Neural progenitor cell (in vitro differentiated cells): ENCODE data around the gene SRRM4. TPM values are rescaled to one million over a fixed set of nuclear protein-coding genes. Genes with fewer than 3 reads are reported as not detected.

ENCODE experiments used
- DNase-seq: peaks from one replicate; pipeline ENCODE4 v3.0.0-alpha.2; 2016; ENCODE audit warnings: low spot score
- H2AFZ ChIP-seq: fragments of 200-600 bp; sonication (generic); replicated peaks from 2 replicates; pipeline ENCODE4 v1.6.1; 2016; ENCODE audit warnings: antibody characterized with exemption
- H3F3A ChIP-seq: fragments of 200-600 bp; sonication (generic); 2 replicates; pipeline ENCODE4 v1.6.1; 2016; ENCODE audit warnings: antibody characterized with exemption, low read depth
- H3K27ac ChIP-seq: fragments of 200-600 bp; sonication (generic); 2 replicates; pipeline ENCODE4 v1.5.1; 2016; ENCODE audit warnings: mild to moderate bottlenecking
- H3K27me3 ChIP-seq: fragments of 200-600 bp; sonication (generic); 2 replicates; pipeline ENCODE4 v1.6.1; 2016; ENCODE audit warnings: mild to moderate bottlenecking, moderate library complexity
- H3K36me3 ChIP-seq: fragments of 200-600 bp; sonication (generic); 2 replicates; pipeline ENCODE4 v1.5.1; 2016
- H3K4me1 ChIP-seq: fragments of 200-600 bp; sonication (generic); 2 replicates; pipeline ENCODE4 v1.6.1; 2016; ENCODE audit warnings: mixed run types
- H3K4me2 ChIP-seq: fragments of 200-600 bp; sonication (generic); 2 replicates; pipeline ENCODE4 v1.6.1; 2016
- H3K4me3 ChIP-seq: fragments of 200-600 bp; sonication (generic); 2 replicates; pipeline ENCODE4 v1.5.1; 2016
- H3K79me2 ChIP-seq: fragments of 200-600 bp; sonication (generic); 2 replicates; pipeline ENCODE4 v1.6.1; 2016; ENCODE audit warnings: low read depth
- H3K9ac ChIP-seq: fragments of 200-600 bp; sonication (generic); 2 replicates; pipeline ENCODE4 v1.6.1; 2016
- H3K9me3 ChIP-seq: fragments of 200-600 bp; sonication (generic); 2 replicates; pipeline ENCODE4 v1.5.1; 2016; ENCODE audit warnings: low read depth
- H4K20me1 ChIP-seq: fragments of 200-600 bp; sonication (generic); 2 replicates; pipeline ENCODE4 v1.6.1; 2016; ENCODE audit warnings: low read depth
- H3K27ac Mint-ChIP-seq: 3 replicates; pipeline ENCODE4 v1.8.0; 2021; ENCODE audit warnings: mixed read lengths
- H3K27me3 Mint-ChIP-seq: 2 replicates; pipeline ENCODE4 v1.8.0; 2022; ENCODE audit warnings: low read depth, mild to moderate bottlenecking, inconsistent platforms, moderate library complexity, mixed read lengths; ENCODE audit not compliant: insufficient read depth
- H3K36me3 Mint-ChIP-seq: 3 replicates; pipeline ENCODE4 v1.8.0; 2021; ENCODE audit warnings: mixed read lengths
- H3K4me1 Mint-ChIP-seq: 3 replicates; pipeline ENCODE4 v1.8.0; 2021; ENCODE audit warnings: mixed read lengths
- H3K4me3 Mint-ChIP-seq: 3 replicates; pipeline ENCODE4 v1.8.0; 2021; ENCODE audit warnings: mild to moderate bottlenecking, moderate library complexity, mixed read lengths
- H3K9me3 Mint-ChIP-seq: 3 replicates; pipeline ENCODE4 v1.8.0; 2020; ENCODE audit warnings: mixed read lengths
- CTCF ChIP-seq: fragments of 200-600 bp; sonication (generic); IDR thresholded peaks from 2 replicates; pipeline ENCODE4 v1.5.1; 2017; ENCODE audit warnings: antibody characterized with exemption, mild to moderate bottlenecking
- EZH2 ChIP-seq: fragments of 200-600 bp; sonication (generic); IDR thresholded peaks from 2 replicates; pipeline ENCODE4 v1.6.1; 2017; ENCODE audit warnings: antibody characterized with exemption, mild to moderate bottlenecking, moderate library complexity
- EZH2phosphoT487 ChIP-seq: fragments of 200-600 bp; sonication (generic); IDR thresholded peaks from 2 replicates; pipeline ENCODE4 v1.6.1; 2017; ENCODE audit warnings: antibody characterized with exemption
- total RNA-seq: library from RNA; depleted of rRNA; stranded (reverse); fragments of >200 nt; gene quantifications from 2 replicates; pipeline ENCODE4 v1.2.3, GENCODE V29; 2015; ENCODE audit warnings: low replicate concordance

Gene SRRM4
- total RNA-seq, 1 donor from 2014 or later = 0.07 TPM

GRCh38 chr12:119182701-119183493 is 201.6 kb downstream of the SRRM4 start:
- H3K4me3 Mint-ChIP-seq = no peak overlapping the region
- H3K27ac Mint-ChIP-seq = no peak overlapping the region
- no peaks in the 10 kb centered on the region for H3K36me3 Mint-ChIP-seq

GRCh38 chr12:119183942-119184695 is 202.8 kb downstream of the SRRM4 start:
- Mint-ChIP-seq H3K4me3 (no peak overlapping the region), H3K4me1 (peaks cover 18% of the 10 kb centered on the region), H3K27me3 (peaks cover 8% of the 10 kb centered on the region), H3K27ac (no peak overlapping the region), H3K36me3 (no peaks in the 10 kb centered on the region), H3K9me3 (no peaks in the 10 kb centered on the region)
- no peaks in the 10 kb centered on the region for H3K79me2 ChIP-seq
- DNase-seq = no peak
- no peak overlapping the region for H3K4me2 ChIP-seq
- no peaks in the 10 kb centered on the region for H3F3A ChIP-seq
- peaks cover 8% of the 10 kb centered on the region for H3K27me3 ChIP-seq
- no peaks in the 10 kb centered on the region for H4K20me1 ChIP-seq
- no peak overlapping the region for H3K4me3 ChIP-seq
- H3K27ac ChIP-seq = no peak overlapping the region
- no peak overlapping the region for H3K9ac ChIP-seq
- H2AFZ ChIP-seq = no peak overlapping the region
- no peaks in the 10 kb centered on the region for H3K9me3 ChIP-seq
- H3K36me3 ChIP-seq = no peaks in the 10 kb centered on the region
- TF ChIP-seq CTCF = no peak
- no peak for TF ChIP-seq EZH2phosphoT487
- TF ChIP-seq EZH2 = no peak
- no peaks in the 10 kb centered on the region for H3K4me1 ChIP-seq

More at GRCh38 chr12:119182701-119183493, 201.6 kb downstream of the SRRM4 start:
- Mint-ChIP-seq H3K4me1 (peaks cover 26% of the 10 kb centered on the region), H3K27me3 (peaks cover 7% of the 10 kb centered on the region), H3K9me3 (no peaks in the 10 kb centered on the region)
- TF ChIP-seq EZH2 (no peak), EZH2phosphoT487 (no peak), CTCF (no peak)
- no peak for DNase-seq
- Histone ChIP-seq H3K4me2 (no peak overlapping the region), H3K4me3 (no peak overlapping the region), H3K27ac (no peak overlapping the region), H3K79me2 (no peaks in the 10 kb centered on the region), H3K9ac (no peak overlapping the region), H3K4me1 (no peaks in the 10 kb centered on the region), H4K20me1 (no peaks in the 10 kb centered on the region), H3K36me3 (no peaks in the 10 kb centered on the region), H3K27me3 (peaks cover 20% of the 10 kb centered on the region), H3F3A (no peaks in the 10 kb centered on the region), H2AFZ (no peak overlapping the region), H3K9me3 (no peaks in the 10 kb centered on the region)

- no peaks in the 10 kb centered on the region for H3F3A ChIP-seq
- H3K27me3 Mint-ChIP-seq = no peaks in the 10 kb centered on the region
- TF ChIP-seq CTCF (no peak), EZH2 (no peak), EZH2phosphoT487 (no peak)
- H3K79me2 ChIP-seq = no peaks in the 10 kb centered on the region
- no peaks in the 10 kb centered on the region for H3K27me3 ChIP-seq
- no peaks in the 10 kb centered on the region for H3K36me3 Mint-ChIP-seq
- no peaks in the 10 kb centered on the region for H4K20me1 ChIP-seq
- no peak overlapping the region for H3K27ac Mint-ChIP-seq
- no peak overlapping the region for H3K9ac ChIP-seq
- peaks cover 8% of the 10 kb centered on the region for H3K4me1 Mint-ChIP-seq
- peaks cover 9% of the 10 kb centered on the region for H3K4me1 ChIP-seq
- H3K9me3 ChIP-seq = no peaks in the 10 kb centered on the region
- H2AFZ ChIP-seq = no peak overlapping the region
- DNase-seq = no peak
- H3K9me3 Mint-ChIP-seq = no peaks in the 10 kb centered on the region
- H3K4me2 ChIP-seq = no peak overlapping the region
- H3K36me3 ChIP-seq = no peaks in the 10 kb centered on the region
- H3K27ac ChIP-seq = no peak overlapping the region
- H3K4me3 Mint-ChIP-seq = no peak overlapping the region
- no peak overlapping the region for H3K4me3 ChIP-seq
Measured at GRCh38 chr12:119195256-119195655, 213.9 kb downstream of the SRRM4 start.
